ENCODE data around the gene ZFHX3. TPM values are rescaled to one million over a fixed set of nuclear protein-coding genes. Genes with fewer than 3 reads are reported as not detected.

The ZFHX3 gene
- total RNA-seq, 4 donors from 2014 or later: 36.3 to 44.0 (median 38.1) TPM

- 64 to 70% methylated on average over 6 of the region's 6 CpGs for WGBS, 2 donors
- Histone ChIP-seq H3K36me3 (no peaks in the 10 kb centered on the region), H3K4me3 (no peak overlapping the region), H3K9me3 (no peaks in the 10 kb centered on the region), H3K27ac (no peak overlapping the region), H3K4me1 (no peaks in the 10 kb centered on the region), H3K27me3 (no peaks in the 10 kb centered on the region)
- TF ChIP-seq EP300 (IDR thresholded peaks at IDR 0.05) (no peak), POLR2A (IDR thresholded peaks at IDR 0.05) (no peak)
- TF ChIP-seq, protein P1, sequence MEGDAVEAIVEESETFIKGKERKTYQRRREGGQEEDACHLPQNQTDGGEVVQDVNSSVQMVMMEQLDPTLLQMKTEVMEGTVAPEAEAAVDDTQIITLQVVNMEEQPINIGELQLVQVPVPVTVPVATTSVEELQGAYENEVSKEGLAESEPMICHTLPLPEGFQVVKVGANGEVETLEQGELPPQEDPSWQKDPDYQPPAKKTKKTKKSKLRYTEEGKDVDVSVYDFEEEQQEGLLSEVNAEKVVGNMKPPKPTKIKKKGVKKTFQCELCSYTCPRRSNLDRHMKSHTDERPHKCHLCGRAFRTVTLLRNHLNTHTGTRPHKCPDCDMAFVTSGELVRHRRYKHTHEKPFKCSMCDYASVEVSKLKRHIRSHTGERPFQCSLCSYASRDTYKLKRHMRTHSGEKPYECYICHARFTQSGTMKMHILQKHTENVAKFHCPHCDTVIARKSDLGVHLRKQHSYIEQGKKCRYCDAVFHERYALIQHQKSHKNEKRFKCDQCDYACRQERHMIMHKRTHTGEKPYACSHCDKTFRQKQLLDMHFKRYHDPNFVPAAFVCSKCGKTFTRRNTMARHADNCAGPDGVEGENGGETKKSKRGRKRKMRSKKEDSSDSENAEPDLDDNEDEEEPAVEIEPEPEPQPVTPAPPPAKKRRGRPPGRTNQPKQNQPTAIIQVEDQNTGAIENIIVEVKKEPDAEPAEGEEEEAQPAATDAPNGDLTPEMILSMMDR (IDR thresholded peaks at IDR 0.05): no peak
- no peak for DNase-seq (ENCODE audit: low spot score in 2 of 2)
These were observed 144.8 kb downstream of the ZFHX3 start for GRCh38 chr16:72903176-72903575.

DNA sequence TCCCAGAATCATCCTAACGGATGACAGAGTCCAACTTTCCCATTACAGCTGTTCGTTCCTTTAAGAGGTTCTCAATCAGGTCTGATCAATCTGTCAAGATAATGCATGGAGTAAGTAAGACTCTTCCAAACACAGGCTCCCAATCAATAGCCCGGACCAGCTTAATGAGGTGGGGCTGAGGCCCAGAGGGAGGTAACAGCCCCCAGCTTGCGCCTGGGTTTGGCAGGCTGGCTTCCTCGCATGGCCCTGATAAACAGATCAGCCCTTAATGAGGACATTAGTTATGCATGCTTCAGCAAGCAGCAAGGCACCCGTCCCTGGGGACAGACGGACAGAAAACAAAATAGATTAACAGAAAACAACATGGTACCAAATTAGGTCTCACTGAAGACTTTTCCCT is 145.7 kb downstream of the ZFHX3 start:
- no peaks in the 10 kb centered on the region for H3K36me3 ChIP-seq
- TF ChIP-seq POLR2A (IDR thresholded peaks at IDR 0.05) (no peak), EP300 (IDR thresholded peaks at IDR 0.05) (no peak)
- TF ChIP-seq, protein P1 (IDR thresholded peaks at IDR 0.05): no peak
- no peaks in the 10 kb centered on the region for H3K9me3 ChIP-seq
- 77 to 85% methylated on average over 7 of the region's 7 CpGs for WGBS, 2 donors
- DNase-seq (ENCODE audit: low spot score in 2 of 2): no peak
- no peak overlapping the region for H3K27ac ChIP-seq
- H3K4me1 ChIP-seq: no peaks in the 10 kb centered on the region
- H3K27me3 ChIP-seq: no peaks in the 10 kb centered on the region
- no peak overlapping the region for H3K4me3 ChIP-seq

GRCh38 chr16:72901000-72901627 is 146.8 kb downstream of the ZFHX3 start:
- H3K27ac ChIP-seq: no peak overlapping the region
- H3K36me3 ChIP-seq: no peaks in the 10 kb centered on the region
- no peaks in the 10 kb centered on the region for H3K27me3 ChIP-seq
- no peaks in the 10 kb centered on the region for H3K9me3 ChIP-seq
- TF ChIP-seq, protein P1 (IDR thresholded peaks at IDR 0.05): no peak
- no peak for TF ChIP-seq POLR2A (IDR thresholded peaks at IDR 0.05)
- no peak for TF ChIP-seq EP300 (IDR thresholded peaks at IDR 0.05)
- no peaks in the 10 kb centered on the region for H3K4me1 ChIP-seq
- WGBS, 2 donors: 74 to 76% methylated on average over 14 of the region's 14 CpGs
- H3K4me3 ChIP-seq: no peak overlapping the region
- no peak for DNase-seq (ENCODE audit: low spot score in 2 of 2)

- peaks cover 0 to 27% (median 0%) of the 10 kb centered on the region in 4 donors for H3K4me1 ChIP-seq
- 92 to 97% methylated on average over 8 of the region's 8 CpGs for WGBS, 2 donors
- H3K36me3 ChIP-seq: no peaks in the 10 kb centered on the region
- H3K4me3 ChIP-seq: no peak overlapping the region
- no peaks in the 10 kb centered on the region for H3K27me3 ChIP-seq
- DNase-seq (ENCODE audit: low spot score in 2 of 2): no peak
- no peaks in the 10 kb centered on the region for H3K9me3 ChIP-seq
- H3K27ac ChIP-seq: no peak overlapping the region
- TF ChIP-seq POLR2A (IDR thresholded peaks at IDR 0.05): no peak
- TF ChIP-seq, protein P1 (IDR thresholded peaks at IDR 0.05): no peak
These were observed 149.6 kb downstream of the ZFHX3 start for GRCh38 chr16:72898216-72898825.

DNA sequence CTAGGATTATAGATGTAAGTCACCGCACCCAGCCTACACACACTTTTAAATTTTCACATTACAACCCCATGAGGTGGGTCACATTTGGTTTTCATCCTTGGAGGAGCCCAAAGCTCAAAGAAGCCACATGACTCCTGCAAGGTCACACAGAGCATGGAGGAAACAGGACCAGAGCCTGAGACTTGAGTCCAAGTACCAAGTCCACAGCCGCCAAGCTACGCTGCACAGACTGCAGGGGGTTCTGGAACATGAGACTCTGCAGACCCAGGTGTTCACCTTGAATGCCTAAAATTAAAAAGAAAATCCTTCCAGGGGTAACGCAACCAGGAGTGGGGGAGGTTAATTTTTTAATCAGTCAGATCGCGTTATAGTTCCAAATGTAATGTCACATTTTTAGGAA is 150.2 kb downstream of the ZFHX3 start:
- WGBS, 2 donors: 96 to 100% methylated on average over 6 of the region's 6 CpGs
- DNase-seq (ENCODE audit: low spot score in 2 of 2): no peak
- H3K4me1 ChIP-seq: peaks cover 0 to 30% (median 0%) of the 10 kb centered on the region in 4 donors
- no peaks in the 10 kb centered on the region for H3K9me3 ChIP-seq
- no peaks in the 10 kb centered on the region for H3K36me3 ChIP-seq
- no peak overlapping the region for H3K4me3 ChIP-seq
- H3K27me3 ChIP-seq: no peaks in the 10 kb centered on the region
- TF ChIP-seq EP300 (IDR thresholded peaks at IDR 0.05) (no peak), POLR2A (IDR thresholded peaks at IDR 0.05) (no peak)
- TF ChIP-seq, protein P1 (IDR thresholded peaks at IDR 0.05): no peak
- no peak overlapping the region for H3K27ac ChIP-seq

Data from tibial nerve (tissue), 4 donors.